Activated CD4-positive, alpha-beta T cell treated with anti-CD3 and anti-CD28 coated beads, Interleukin-2, Interleukin-4, amounts not matched to agents 100 ng/mL and 50 ng/mL, durations not matched to agents 16 hours and 8 hours (primary cell): ENCODE results near the gene UBE2D2.

Experiments
- DNase-seq: peaks from one replicate; pipeline ENCODE4 v3.0.0-alpha.2; 2020; ENCODE audit warnings: low spot score

The UBE2D2 gene

GRCh38 chr5:139676951-139677735 lies 116.0 kb downstream of the UBE2D2 start:
- no peak for DNase-seq
